GM12892 (cell line): ENCODE measurements around the gene NEXN.

Experiments used
- POLR2A ChIP-seq: IDR thresholded peaks from 2 replicates; pipeline ENCODE4 v1.6.1; 2011; ENCODE audit warnings: low read depth, low read length, control low read depth
- POLR2AphosphoS5 ChIP-seq: IDR thresholded peaks from 2 replicates; pipeline ENCODE4 v1.6.1; 2011; ENCODE audit warnings: low read depth, low read length, control low read depth
- TAF1 ChIP-seq: IDR thresholded peaks from 2 replicates; pipeline ENCODE4 v1.6.1; 2011; ENCODE audit warnings: low read depth, mild to moderate bottlenecking, control low read depth, low read length, borderline replicate concordance

DNA sequence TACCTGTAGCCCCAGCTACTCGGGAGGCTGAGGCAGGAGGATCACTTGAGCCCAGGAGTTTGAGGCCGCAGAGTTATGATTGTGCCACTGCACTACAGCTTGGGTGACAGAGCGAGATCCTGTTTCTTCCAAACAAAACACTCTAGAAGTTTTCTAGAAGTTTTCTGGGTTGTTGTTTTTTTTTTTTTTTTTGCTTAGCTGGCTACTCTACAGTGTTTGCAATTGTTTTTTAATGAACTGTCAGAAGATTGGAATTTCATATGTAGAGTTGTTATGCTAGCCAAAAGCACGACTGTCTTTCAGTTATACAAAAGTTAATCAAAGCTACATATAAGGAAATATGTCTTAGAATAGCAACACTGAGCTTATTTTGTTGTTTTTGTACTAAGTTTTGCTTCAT is 30.9 kb upstream of the NEXN start:
- TF ChIP-seq POLR2AphosphoS5: no peak
- no peak for TF ChIP-seq POLR2A
- no peak for TF ChIP-seq TAF1
